Astrocyte of the cerebellum (primary cell): Measurements from ENCODE around the gene ERFL.

ENCODE experiments used
- DNase-seq: peaks from one replicate; pipeline ENCODE4 v3.0.0-alpha.2; 2011; ENCODE audit warnings: low read depth
- H3K4me3 ChIP-seq: 2 replicates; pipeline ENCODE4 v1.5.1; 2011; ENCODE audit warnings: mild to moderate bottlenecking, low read depth, low read length, moderate library complexity
- CTCF ChIP-seq: IDR thresholded peaks from 2 replicates; pipeline ENCODE4 v1.5.1; 2012; ENCODE audit warnings: low read length, low read depth, moderate library complexity, mild to moderate bottlenecking; ENCODE audit errors: missing control alignments
- in situ Hi-C: cut with HindIII; loops from 2 replicates; pipeline ENCODE4 v1.10.0; 2017; ENCODE audit warnings: low sequenced_read_pairs

The ERFL gene

GRCh38 chr19:41926763-41927496, 1.3 kb downstream of the ERFL start:
- in situ Hi-C loops: no loop called here
- H3K4me3 ChIP-seq: no peak overlapping the region
- DNase-seq: no peak
- no peak for TF ChIP-seq CTCF

- in situ Hi-C loops: no loop called here
- H3K4me3 ChIP-seq: no peak overlapping the region
- no peak for TF ChIP-seq CTCF
- DNase-seq: no peak
Observed at GRCh38 chr19:41926028-41926762, 2.1 kb downstream of the ERFL start.

GRCh38 chr19:41925208-41926003, 2.8 kb downstream of the ERFL start:
- in situ Hi-C loops: no loop called here
- no peak for DNase-seq
- H3K4me3 ChIP-seq: no peak overlapping the region
- no peak for TF ChIP-seq CTCF

- in situ Hi-C loops: no loop called here
- no peak overlapping the region for H3K4me3 ChIP-seq
- no peak for DNase-seq
- TF ChIP-seq CTCF: no peak
Observed at GRCh38 chr19:41924151-41925145, 3.8 kb downstream of the ERFL start.

- DNase-seq: no peak
- in situ Hi-C loops: no loop called here
- no peak overlapping the region for H3K4me3 ChIP-seq
- no peak for TF ChIP-seq CTCF
Observed at GRCh38 chr19:41923045-41923788, 5.0 kb downstream of the ERFL start.
